ENCODE data around the gene KDR.

Gene KDR

GRCh38 chr4:55121246-55121645, 4.1 kb downstream of the KDR start:
- Histone ChIP-seq H3K9me3 (ENCODE audit: control insufficient read depth, insufficient read depth, low read length) (no peaks in the 10 kb centered on the region), H3K4me1 (ENCODE audit: control insufficient read depth, insufficient read depth, low read length) (peaks cover 4% of the 10 kb centered on the region), H3K36me3 (ENCODE audit: control insufficient read depth, insufficient read depth, low read length) (peaks cover 4% of the 10 kb centered on the region), H3K27me3 (ENCODE audit: control insufficient read depth, insufficient read depth, low read length) (peaks cover 10% of the 10 kb centered on the region), H3K4me3 (ENCODE audit: low read depth, low read length) (no peak overlapping the region), H3K9ac (ENCODE audit: low read depth, low read length) (no peak overlapping the region)

- H3K4me1 ChIP-seq (ENCODE audit: control insufficient read depth, insufficient read depth, low read length), result peaks cover 4% of the 10 kb centered on the region
- no peak overlapping the region for H3K4me3 ChIP-seq (ENCODE audit: low read depth, low read length)
- H3K9me3 ChIP-seq (ENCODE audit: control insufficient read depth, insufficient read depth, low read length), result no peaks in the 10 kb centered on the region
- H3K27me3 ChIP-seq (ENCODE audit: control insufficient read depth, insufficient read depth, low read length), result no peaks in the 10 kb centered on the region
- peaks cover 16% of the 10 kb centered on the region for H3K36me3 ChIP-seq (ENCODE audit: control insufficient read depth, insufficient read depth, low read length)
- H3K9ac ChIP-seq (ENCODE audit: low read depth, low read length), result no peak overlapping the region
These were observed 7.0 kb downstream of the KDR start for GRCh38 chr4:55118397-55118796.

- Histone ChIP-seq H3K9me3 (ENCODE audit: control insufficient read depth, insufficient read depth, low read length) (no peaks in the 10 kb centered on the region), H3K36me3 (ENCODE audit: control insufficient read depth, insufficient read depth, low read length) (peaks cover 22% of the 10 kb centered on the region), H3K4me3 (ENCODE audit: low read depth, low read length) (no peak overlapping the region), H3K27me3 (ENCODE audit: control insufficient read depth, insufficient read depth, low read length) (no peaks in the 10 kb centered on the region), H3K4me1 (ENCODE audit: control insufficient read depth, insufficient read depth, low read length) (peaks cover 4% of the 10 kb centered on the region), H3K9ac (ENCODE audit: low read depth, low read length) (no peak overlapping the region)
These were observed 7.9 kb downstream of the KDR start for GRCh38 chr4:55117511-55117910.

GRCh38 chr4:55116450-55116849, 8.9 kb downstream of the KDR start:
- no peaks in the 10 kb centered on the region for H3K27me3 ChIP-seq (ENCODE audit: control insufficient read depth, insufficient read depth, low read length)
- H3K9me3 ChIP-seq (ENCODE audit: control insufficient read depth, insufficient read depth, low read length), result no peaks in the 10 kb centered on the region
- H3K36me3 ChIP-seq (ENCODE audit: control insufficient read depth, insufficient read depth, low read length), result peaks cover 22% of the 10 kb centered on the region
- no peak overlapping the region for H3K4me3 ChIP-seq (ENCODE audit: low read depth, low read length)
- no peak overlapping the region for H3K9ac ChIP-seq (ENCODE audit: low read depth, low read length)
- H3K4me1 ChIP-seq (ENCODE audit: control insufficient read depth, insufficient read depth, low read length), result peaks cover 2% of the 10 kb centered on the region

GRCh38 chr4:55111601-55112000, 13.8 kb downstream of the KDR start:
- Histone ChIP-seq H3K4me3 (ENCODE audit: low read depth, low read length) (no peak overlapping the region), H3K4me1 (ENCODE audit: control insufficient read depth, insufficient read depth, low read length) (no peaks in the 10 kb centered on the region), H3K9me3 (ENCODE audit: control insufficient read depth, insufficient read depth, low read length) (no peaks in the 10 kb centered on the region), H3K36me3 (ENCODE audit: control insufficient read depth, insufficient read depth, low read length) (peaks cover 33% of the 10 kb centered on the region), H3K9ac (ENCODE audit: low read depth, low read length) (no peak overlapping the region), H3K27me3 (ENCODE audit: control insufficient read depth, insufficient read depth, low read length) (no peaks in the 10 kb centered on the region)

GRCh38 chr4:55110131-55110530, 15.3 kb downstream of the KDR start:
- Histone ChIP-seq H3K9me3 (ENCODE audit: control insufficient read depth, insufficient read depth, low read length) (no peaks in the 10 kb centered on the region), H3K36me3 (ENCODE audit: control insufficient read depth, insufficient read depth, low read length) (peaks cover 33% of the 10 kb centered on the region), H3K9ac (ENCODE audit: low read depth, low read length) (no peak overlapping the region), H3K4me3 (ENCODE audit: low read depth, low read length) (no peak overlapping the region), H3K4me1 (ENCODE audit: control insufficient read depth, insufficient read depth, low read length) (no peaks in the 10 kb centered on the region), H3K27me3 (ENCODE audit: control insufficient read depth, insufficient read depth, low read length) (no peaks in the 10 kb centered on the region)

GRCh38 chr4:55107054-55107453, 18.3 kb downstream of the KDR start:
- Histone ChIP-seq H3K36me3 (ENCODE audit: control insufficient read depth, insufficient read depth, low read length) (peaks cover 39% of the 10 kb centered on the region), H3K9ac (ENCODE audit: low read depth, low read length) (no peak overlapping the region), H3K9me3 (ENCODE audit: control insufficient read depth, insufficient read depth, low read length) (no peaks in the 10 kb centered on the region), H3K4me3 (ENCODE audit: low read depth, low read length) (no peak overlapping the region), H3K27me3 (ENCODE audit: control insufficient read depth, insufficient read depth, low read length) (no peaks in the 10 kb centered on the region), H3K4me1 (ENCODE audit: control insufficient read depth, insufficient read depth, low read length) (no peaks in the 10 kb centered on the region)

- no peak overlapping the region for H3K4me3 ChIP-seq (ENCODE audit: low read depth, low read length)
- no peaks in the 10 kb centered on the region for H3K4me1 ChIP-seq (ENCODE audit: control insufficient read depth, insufficient read depth, low read length)
- H3K9ac ChIP-seq (ENCODE audit: low read depth, low read length), result no peak overlapping the region
- no peaks in the 10 kb centered on the region for H3K9me3 ChIP-seq (ENCODE audit: control insufficient read depth, insufficient read depth, low read length)
- no peaks in the 10 kb centered on the region for H3K27me3 ChIP-seq (ENCODE audit: control insufficient read depth, insufficient read depth, low read length)
- peaks cover 45% of the 10 kb centered on the region for H3K36me3 ChIP-seq (ENCODE audit: control insufficient read depth, insufficient read depth, low read length)
These were observed 22.2 kb downstream of the KDR start for GRCh38 chr4:55103224-55103623.

- no peaks in the 10 kb centered on the region for H3K4me1 ChIP-seq (ENCODE audit: control insufficient read depth, insufficient read depth, low read length)
- no peak overlapping the region for H3K9ac ChIP-seq (ENCODE audit: low read depth, low read length)
- no peaks in the 10 kb centered on the region for H3K9me3 ChIP-seq (ENCODE audit: control insufficient read depth, insufficient read depth, low read length)
- peaks cover 60% of the 10 kb centered on the region for H3K36me3 ChIP-seq (ENCODE audit: control insufficient read depth, insufficient read depth, low read length)
- no peak overlapping the region for H3K4me3 ChIP-seq (ENCODE audit: low read depth, low read length)
- H3K27me3 ChIP-seq (ENCODE audit: control insufficient read depth, insufficient read depth, low read length), result no peaks in the 10 kb centered on the region
These were observed 25.6 kb downstream of the KDR start for GRCh38 chr4:55099816-55100215.

GRCh38 chr4:55098456-55099204, 26.8 kb downstream of the KDR start:
- no peaks in the 10 kb centered on the region for H3K4me1 ChIP-seq (ENCODE audit: control insufficient read depth, insufficient read depth, low read length)
- H3K9ac ChIP-seq (ENCODE audit: low read depth, low read length), result no peak overlapping the region
- peaks cover 51% of the 10 kb centered on the region for H3K36me3 ChIP-seq (ENCODE audit: control insufficient read depth, insufficient read depth, low read length)
- H3K4me3 ChIP-seq (ENCODE audit: low read depth, low read length), result no peak overlapping the region
- no peaks in the 10 kb centered on the region for H3K27me3 ChIP-seq (ENCODE audit: control insufficient read depth, insufficient read depth, low read length)
- H3K9me3 ChIP-seq (ENCODE audit: control insufficient read depth, insufficient read depth, low read length), result no peaks in the 10 kb centered on the region

GRCh38 chr4:55096619-55097018, 28.8 kb downstream of the KDR start:
- Histone ChIP-seq H3K4me1 (ENCODE audit: control insufficient read depth, insufficient read depth, low read length) (no peaks in the 10 kb centered on the region), H3K9ac (ENCODE audit: low read depth, low read length) (no peak overlapping the region), H3K36me3 (ENCODE audit: control insufficient read depth, insufficient read depth, low read length) (peaks cover 43% of the 10 kb centered on the region), H3K4me3 (ENCODE audit: low read depth, low read length) (no peak overlapping the region), H3K9me3 (ENCODE audit: control insufficient read depth, insufficient read depth, low read length) (no peaks in the 10 kb centered on the region), H3K27me3 (ENCODE audit: control insufficient read depth, insufficient read depth, low read length) (no peaks in the 10 kb centered on the region)

GRCh38 chr4:55096045-55096444, 29.4 kb downstream of the KDR start:
- H3K27me3 ChIP-seq (ENCODE audit: control insufficient read depth, insufficient read depth, low read length), result no peaks in the 10 kb centered on the region
- peaks cover 40% of the 10 kb centered on the region for H3K36me3 ChIP-seq (ENCODE audit: control insufficient read depth, insufficient read depth, low read length)
- H3K4me1 ChIP-seq (ENCODE audit: control insufficient read depth, insufficient read depth, low read length), result no peaks in the 10 kb centered on the region
- H3K9me3 ChIP-seq (ENCODE audit: control insufficient read depth, insufficient read depth, low read length), result no peaks in the 10 kb centered on the region
- no peak overlapping the region for H3K4me3 ChIP-seq (ENCODE audit: low read depth, low read length)
- H3K9ac ChIP-seq (ENCODE audit: low read depth, low read length), result no peak overlapping the region

Measured in iPS-15b (cell line).